ENCODE results near the gene HMGN1.

DNA sequence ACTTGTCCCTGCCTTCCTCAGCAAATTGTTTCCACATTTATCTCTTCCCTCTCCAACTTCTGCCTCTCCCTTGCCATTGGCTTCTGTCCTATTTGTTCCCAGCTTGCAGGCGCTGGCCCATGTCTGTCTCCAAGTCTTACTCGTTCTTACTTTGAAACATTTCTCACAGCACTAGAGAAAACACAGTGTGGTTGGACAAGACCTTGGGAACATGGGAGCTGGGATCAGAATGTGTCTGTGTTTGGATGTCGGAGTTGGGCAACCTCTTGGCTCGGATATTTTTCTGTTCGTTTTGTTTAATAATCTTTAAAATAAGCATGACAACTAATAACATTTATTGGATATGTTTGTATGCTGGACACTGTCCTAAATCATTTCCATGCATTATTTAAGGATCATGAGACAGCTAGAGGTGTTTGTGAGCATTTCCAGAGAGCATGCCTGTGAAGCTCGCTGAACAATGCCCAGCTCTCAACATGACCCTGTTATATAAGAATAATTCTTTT, 29.6 kb downstream of the HMGN1 start:
- TF ChIP-seq POLR2AphosphoS5 (IDR thresholded peaks at IDR 0.05; ENCODE audit: low read depth, low read length) (no peak), SIN3A (IDR thresholded peaks at IDR 0.05; ENCODE audit: borderline replicate concordance, insufficient read depth, low read length) (no peak)
- TF ChIP-seq, protein P1, sequence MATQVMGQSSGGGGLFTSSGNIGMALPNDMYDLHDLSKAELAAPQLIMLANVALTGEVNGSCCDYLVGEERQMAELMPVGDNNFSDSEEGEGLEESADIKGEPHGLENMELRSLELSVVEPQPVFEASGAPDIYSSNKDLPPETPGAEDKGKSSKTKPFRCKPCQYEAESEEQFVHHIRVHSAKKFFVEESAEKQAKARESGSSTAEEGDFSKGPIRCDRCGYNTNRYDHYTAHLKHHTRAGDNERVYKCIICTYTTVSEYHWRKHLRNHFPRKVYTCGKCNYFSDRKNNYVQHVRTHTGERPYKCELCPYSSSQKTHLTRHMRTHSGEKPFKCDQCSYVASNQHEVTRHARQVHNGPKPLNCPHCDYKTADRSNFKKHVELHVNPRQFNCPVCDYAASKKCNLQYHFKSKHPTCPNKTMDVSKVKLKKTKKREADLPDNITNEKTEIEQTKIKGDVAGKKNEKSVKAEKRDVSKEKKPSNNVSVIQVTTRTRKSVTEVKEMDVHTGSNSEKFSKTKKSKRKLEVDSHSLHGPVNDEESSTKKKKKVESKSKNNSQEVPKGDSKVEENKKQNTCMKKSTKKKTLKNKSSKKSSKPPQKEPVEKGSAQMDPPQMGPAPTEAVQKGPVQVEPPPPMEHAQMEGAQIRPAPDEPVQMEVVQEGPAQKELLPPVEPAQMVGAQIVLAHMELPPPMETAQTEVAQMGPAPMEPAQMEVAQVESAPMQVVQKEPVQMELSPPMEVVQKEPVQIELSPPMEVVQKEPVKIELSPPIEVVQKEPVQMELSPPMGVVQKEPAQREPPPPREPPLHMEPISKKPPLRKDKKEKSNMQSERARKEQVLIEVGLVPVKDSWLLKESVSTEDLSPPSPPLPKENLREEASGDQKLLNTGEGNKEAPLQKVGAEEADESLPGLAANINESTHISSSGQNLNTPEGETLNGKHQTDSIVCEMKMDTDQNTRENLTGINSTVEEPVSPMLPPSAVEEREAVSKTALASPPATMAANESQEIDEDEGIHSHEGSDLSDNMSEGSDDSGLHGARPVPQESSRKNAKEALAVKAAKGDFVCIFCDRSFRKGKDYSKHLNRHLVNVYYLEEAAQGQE (IDR thresholded peaks at IDR 0.05; ENCODE audit: insufficient read depth in 1 of 2, low read depth in 2 of 2, low read length in 2 of 2): no peak
